ENCODE measurements around the gene TRPC4AP. TPM values are rescaled to one million over a fixed set of nuclear protein-coding genes. Genes with fewer than 3 reads are reported as not detected.

TRPC4AP gene
- total RNA-seq, 1 donor from 2014 or later, result 102 TPM

DNA sequence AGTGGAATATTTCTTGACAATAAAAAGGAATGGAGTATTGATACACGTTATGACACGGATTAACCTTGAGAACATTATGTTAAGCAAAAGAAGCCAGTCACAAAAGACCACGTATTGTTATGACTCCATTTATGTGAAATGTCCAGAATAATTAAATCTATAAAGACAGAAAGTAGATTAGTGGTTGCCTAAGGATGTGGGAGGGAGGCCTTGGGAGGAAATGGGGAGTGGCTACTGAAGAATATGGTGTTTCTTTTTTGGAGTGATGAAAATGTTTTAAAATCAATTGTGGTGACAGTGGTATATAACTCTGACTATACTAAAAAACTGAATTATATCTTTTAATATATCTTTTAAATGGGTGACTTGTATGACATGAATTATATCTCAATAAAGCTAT, 30.1 kb downstream of the TRPC4AP start:
- no peak for DNase-seq (ENCODE audit: extremely low spot score, unreplicated experiment)
- H3K27ac Mint-ChIP-seq, result no peak overlapping the region
- H3K9me3 Mint-ChIP-seq, result no peaks in the 10 kb centered on the region
- TF ChIP-seq CTCF (conservative IDR thresholded peaks at IDR 0.05), result no peak
- no peaks in the 10 kb centered on the region for H3K27me3 Mint-ChIP-seq
- peaks cover 48% of the 10 kb centered on the region for H3K36me3 Mint-ChIP-seq
- peaks cover 17% of the 10 kb centered on the region for H3K4me1 Mint-ChIP-seq (ENCODE audit: unreplicated experiment)
- no peak overlapping the region for H3K4me3 Mint-ChIP-seq

GRCh38 chr20:35060168-35060567, 32.4 kb downstream of the TRPC4AP start:
- H3K27ac Mint-ChIP-seq, result no peak overlapping the region
- TF ChIP-seq CTCF (conservative IDR thresholded peaks at IDR 0.05), result no peak
- DNase-seq (ENCODE audit: extremely low spot score, unreplicated experiment), result no peak
- no peaks in the 10 kb centered on the region for H3K9me3 Mint-ChIP-seq
- H3K27me3 Mint-ChIP-seq, result no peaks in the 10 kb centered on the region
- H3K36me3 Mint-ChIP-seq, result peaks cover 57% of the 10 kb centered on the region
- H3K4me3 Mint-ChIP-seq, result no peak overlapping the region
- H3K4me1 Mint-ChIP-seq (ENCODE audit: unreplicated experiment), result peaks cover 11% of the 10 kb centered on the region

GRCh38 chr20:35059612-35060011, 33.0 kb downstream of the TRPC4AP start:
- no peak for TF ChIP-seq CTCF (conservative IDR thresholded peaks at IDR 0.05)
- H3K36me3 Mint-ChIP-seq, result peaks cover 63% of the 10 kb centered on the region
- H3K4me3 Mint-ChIP-seq, result no peak overlapping the region

DNA sequence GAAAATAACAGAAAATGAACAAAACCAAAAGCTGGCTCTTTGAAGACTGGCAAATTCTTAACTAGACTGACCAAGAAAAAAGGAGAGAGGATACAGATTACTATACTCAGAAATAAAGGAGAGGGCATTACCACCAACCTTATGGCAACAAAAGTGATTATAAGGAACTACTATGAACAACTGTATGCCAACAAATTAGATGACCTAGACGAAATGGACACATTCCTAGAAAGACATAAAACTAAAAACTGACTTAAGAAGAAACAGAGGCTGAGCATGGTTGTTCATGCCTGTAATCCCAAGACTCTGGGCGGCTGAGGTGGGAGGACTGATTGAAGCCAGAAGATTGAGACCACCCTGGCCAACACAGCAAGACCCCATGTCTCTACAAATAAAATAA, 33.5 kb downstream of the TRPC4AP start:
- H3K9me3 Mint-ChIP-seq, result no peaks in the 10 kb centered on the region
- TF ChIP-seq CTCF (conservative IDR thresholded peaks at IDR 0.05), result no peak
- no peak overlapping the region for H3K27ac Mint-ChIP-seq
- H3K36me3 Mint-ChIP-seq, result peaks cover 68% of the 10 kb centered on the region
- no peaks in the 10 kb centered on the region for H3K27me3 Mint-ChIP-seq
- no peak overlapping the region for H3K4me3 Mint-ChIP-seq
- DNase-seq (ENCODE audit: extremely low spot score, unreplicated experiment), result no peak
- H3K4me1 Mint-ChIP-seq (ENCODE audit: unreplicated experiment), result peaks cover 7% of the 10 kb centered on the region

More at GRCh38 chr20:35059612-35060011, 33.0 kb downstream of the TRPC4AP start:
- Mint-ChIP-seq H3K27ac (no peak overlapping the region), H3K4me1 (ENCODE audit: unreplicated experiment) (peaks cover 7% of the 10 kb centered on the region), H3K9me3 (no peaks in the 10 kb centered on the region), H3K27me3 (no peaks in the 10 kb centered on the region)
- DNase-seq (ENCODE audit: extremely low spot score, unreplicated experiment), result no peak

- no peak for DNase-seq (ENCODE audit: extremely low spot score, unreplicated experiment)
- Mint-ChIP-seq H3K9me3 (no peaks in the 10 kb centered on the region), H3K4me3 (no peak overlapping the region), H3K36me3 (peaks cover 65% of the 10 kb centered on the region), H3K27me3 (no peaks in the 10 kb centered on the region), H3K27ac (peak overlapping the region; percentile 35), H3K4me1 (ENCODE audit: unreplicated experiment) (peaks cover 7% of the 10 kb centered on the region)
- TF ChIP-seq CTCF (conservative IDR thresholded peaks at IDR 0.05), result no peak
These were observed 36.9 kb downstream of the TRPC4AP start for GRCh38 chr20:35055445-35056276.
